K562 (cell line): ENCODE results near the gene LTA.

ENCODE experiments used
- KLF13 ChIP-seq: fragments of 450-650 bp; IDR thresholded peaks from 2 replicates; pipeline ENCODE4 v1.6.1; 2016; ENCODE audit warnings: missing genetic modification characterization, low read depth, mild to moderate bottlenecking, missing compliant biosample characterization, moderate library complexity, borderline replicate concordance
- NR2C2 ChIP-seq, 2 experiments: fragments of 200-800 bp in 1 of 2; sonication (Bioruptor generic) in 1 of 2; sonication (generic) in 1 of 2; formaldehyde crosslinking in 1 of 2; IDR thresholded peaks; 2 replicates each; pipeline versions ENCODE4 v1.6.1 to v1.8.0; 2016 to 2022; ENCODE audit warnings: mild to moderate bottlenecking in 1 of 2, missing compliant biosample characterization in 1 of 2, missing genetic modification characterization in 1 of 2, missing genetic modification reagents in 1 of 2
- POLR2A ChIP-seq: fragments of 450-650 bp; conservative IDR thresholded peaks from 2 replicates; pipeline ENCODE4 v1.6.1; 2016
- RBBP5 ChIP-seq: fragments of 200-600 bp; sonication (generic); IDR thresholded peaks from 2 replicates; pipeline ENCODE4 v1.6.1; 2012; ENCODE audit warnings: borderline replicate concordance, mild to moderate bottlenecking, low read length, control low read depth, inconsistent platforms; ENCODE audit not compliant: insufficient read depth, poor library complexity, severe bottlenecking
- TF ChIP-seq, protein P1 (sequence below): sonication (generic); formaldehyde crosslinking; IDR thresholded peaks from 2 replicates; pipeline ENCODE4 v1.9.0; 2022; ENCODE audit warnings: mild to moderate bottlenecking, missing genetic modification reagents
- TF ChIP-seq, protein P2 (sequence below): fragments of 250-450 bp; sonication (Bioruptor Pico); IDR thresholded peaks from 2 replicates; pipeline ENCODE4 v1.8.0; 2022; ENCODE audit warnings: inconsistent platforms

DNA sequence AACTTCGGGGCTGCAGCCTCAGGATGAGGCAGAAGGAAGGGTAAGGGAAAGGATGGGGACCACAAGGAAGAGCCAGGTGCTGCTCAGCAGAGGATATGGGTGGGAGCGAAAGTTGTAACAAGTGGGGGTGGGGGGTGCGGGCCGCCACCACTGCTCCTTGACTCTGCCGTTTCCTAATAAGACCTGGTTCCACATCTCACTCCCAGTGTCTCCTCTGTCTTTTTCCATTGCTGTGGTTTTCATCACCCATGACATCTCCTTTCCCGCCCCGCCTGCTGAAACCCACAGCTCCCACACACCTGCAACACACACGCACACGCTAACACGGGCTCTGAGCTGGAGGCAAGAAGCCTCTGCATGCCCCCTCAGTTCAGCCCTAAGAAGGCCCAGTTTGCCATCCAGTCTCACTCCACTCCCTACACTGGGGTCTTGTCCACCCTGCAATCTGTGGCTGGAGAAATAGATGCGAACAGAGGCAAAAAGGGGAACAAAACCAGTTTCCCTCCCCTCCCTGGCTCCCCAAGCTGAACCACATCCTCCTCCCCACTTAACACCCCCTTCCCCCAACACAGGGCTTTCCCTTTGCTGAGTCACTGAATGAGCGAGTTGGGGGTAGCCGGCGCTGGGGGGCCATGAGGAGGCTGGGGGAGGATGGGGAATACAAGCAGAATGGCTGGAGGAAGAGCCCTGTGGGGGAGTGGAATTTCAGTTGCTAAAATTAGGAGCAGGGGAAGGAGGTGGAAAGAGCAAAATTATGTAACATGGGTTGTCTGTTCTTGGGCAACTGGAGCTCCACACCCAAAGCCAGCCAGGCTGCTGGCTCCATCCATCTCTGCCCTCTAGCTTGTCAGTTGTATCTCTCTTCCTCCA is 13.2 kb upstream of the LTA start:
- TF ChIP-seq RBBP5: no peak
- no peak for TF ChIP-seq NR2C2 (CRISPR knock-in tag; IDR thresholded peaks at IDR 0.05)
- peak; percentile 47; the same call in 1 of the 2 replicates for TF ChIP-seq NR2C2 (tag; IDR thresholded peaks at IDR 0.05)
- no peak for TF ChIP-seq POLR2A
- TF ChIP-seq, protein P1, sequence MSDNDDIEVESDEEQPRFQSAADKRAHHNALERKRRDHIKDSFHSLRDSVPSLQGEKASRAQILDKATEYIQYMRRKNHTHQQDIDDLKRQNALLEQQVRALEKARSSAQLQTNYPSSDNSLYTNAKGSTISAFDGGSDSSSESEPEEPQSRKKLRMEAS (CRISPR knock-in tag): no peak
- no peak for TF ChIP-seq KLF13 (tag)
- TF ChIP-seq, protein P2, sequence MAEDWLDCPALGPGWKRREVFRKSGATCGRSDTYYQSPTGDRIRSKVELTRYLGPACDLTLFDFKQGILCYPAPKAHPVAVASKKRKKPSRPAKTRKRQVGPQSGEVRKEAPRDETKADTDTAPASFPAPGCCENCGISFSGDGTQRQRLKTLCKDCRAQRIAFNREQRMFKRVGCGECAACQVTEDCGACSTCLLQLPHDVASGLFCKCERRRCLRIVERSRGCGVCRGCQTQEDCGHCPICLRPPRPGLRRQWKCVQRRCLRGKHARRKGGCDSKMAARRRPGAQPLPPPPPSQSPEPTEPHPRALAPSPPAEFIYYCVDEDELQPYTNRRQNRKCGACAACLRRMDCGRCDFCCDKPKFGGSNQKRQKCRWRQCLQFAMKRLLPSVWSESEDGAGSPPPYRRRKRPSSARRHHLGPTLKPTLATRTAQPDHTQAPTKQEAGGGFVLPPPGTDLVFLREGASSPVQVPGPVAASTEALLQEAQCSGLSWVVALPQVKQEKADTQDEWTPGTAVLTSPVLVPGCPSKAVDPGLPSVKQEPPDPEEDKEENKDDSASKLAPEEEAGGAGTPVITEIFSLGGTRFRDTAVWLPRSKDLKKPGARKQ (CRISPR knock-in tag): no peak
